ENCODE data around the gene SALL1.

The SALL1 gene

GRCh38 chr16:51139568-51139967 is 11.5 kb downstream of the SALL1 start:
- DNase-seq: no peak

GRCh38 chr16:51138178-51138577 is 12.9 kb downstream of the SALL1 start:
- no peak for DNase-seq

DNA sequence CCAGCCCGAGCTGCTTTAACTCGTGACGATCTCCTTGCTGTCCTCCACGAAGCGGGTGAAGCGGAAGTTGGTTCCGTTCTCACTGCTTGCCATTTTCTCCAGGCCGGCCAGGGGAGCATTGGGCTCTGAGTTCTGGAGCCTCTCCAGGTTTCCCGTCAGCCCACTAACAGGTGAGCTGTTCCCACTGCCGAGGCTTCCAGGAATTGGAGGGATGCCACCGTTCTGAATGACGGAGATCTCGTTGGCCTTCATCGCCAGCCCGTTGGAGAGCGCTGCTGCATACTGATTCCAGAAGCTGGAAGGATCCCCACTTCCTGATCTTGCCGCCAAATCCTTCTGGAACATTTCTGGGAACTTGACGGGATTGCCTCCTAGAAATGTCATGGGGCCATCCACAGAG is 14.0 kb downstream of the SALL1 start:
- no peak for DNase-seq

GRCh38 chr16:51134876-51135275 is 16.2 kb downstream of the SALL1 start:
- no peak for DNase-seq

- no peak for DNase-seq
Observed at GRCh38 chr16:51134269-51134812, 16.7 kb downstream of the SALL1 start.

DNA sequence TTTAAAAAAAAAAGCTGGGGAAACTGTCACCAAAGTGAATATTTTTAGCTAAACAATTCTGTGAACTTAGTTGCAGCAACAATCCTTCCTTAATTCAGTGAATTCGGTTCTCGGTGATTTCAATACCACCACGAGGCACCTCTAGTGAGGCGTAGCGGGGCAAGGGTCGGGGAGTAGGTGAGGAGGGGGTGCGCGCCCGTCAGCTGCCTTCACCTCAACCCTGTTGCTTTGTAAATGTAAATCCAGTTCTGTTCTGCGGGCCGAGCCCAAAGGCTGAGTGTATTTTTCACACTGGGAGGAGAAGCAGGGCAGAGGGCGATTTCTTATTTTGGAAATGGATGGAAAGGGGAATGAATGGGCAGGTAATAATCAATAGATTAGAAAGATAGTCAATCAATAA is 17.4 kb downstream of the SALL1 start:
- no peak for DNase-seq

GRCh38 chr16:51133183-51133582 is 17.9 kb downstream of the SALL1 start:
- DNase-seq: no peak

DNA sequence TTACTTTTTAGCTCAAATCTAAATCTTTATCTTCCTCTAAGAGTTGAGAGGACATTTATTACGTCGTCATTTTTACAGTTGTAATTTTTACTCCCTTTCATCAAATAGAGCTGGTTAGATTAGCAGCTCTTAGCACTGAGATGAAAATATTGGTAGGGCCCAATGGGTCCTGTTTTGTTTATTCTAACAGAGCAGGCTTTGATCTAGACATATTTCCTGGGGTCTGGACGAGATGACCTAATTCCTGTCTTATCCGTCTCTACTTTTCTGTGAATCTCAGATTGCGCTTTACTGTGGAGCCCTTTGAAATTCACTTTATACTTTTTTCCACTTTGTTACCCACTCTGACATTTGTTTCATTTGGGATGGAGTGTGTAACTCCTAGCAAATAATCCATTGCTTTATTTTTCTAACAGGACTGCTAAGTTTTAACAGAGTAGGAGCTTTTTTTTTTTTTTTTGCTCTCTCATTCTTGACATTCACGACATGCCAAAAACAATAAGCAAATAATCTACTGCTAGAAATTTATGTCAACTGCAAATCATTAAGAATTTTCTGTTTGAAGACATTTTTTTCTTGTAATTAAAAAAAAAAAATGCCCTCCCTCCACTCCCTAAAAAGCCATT is 18.5 kb downstream of the SALL1 start:
- no peak for DNase-seq

DNA sequence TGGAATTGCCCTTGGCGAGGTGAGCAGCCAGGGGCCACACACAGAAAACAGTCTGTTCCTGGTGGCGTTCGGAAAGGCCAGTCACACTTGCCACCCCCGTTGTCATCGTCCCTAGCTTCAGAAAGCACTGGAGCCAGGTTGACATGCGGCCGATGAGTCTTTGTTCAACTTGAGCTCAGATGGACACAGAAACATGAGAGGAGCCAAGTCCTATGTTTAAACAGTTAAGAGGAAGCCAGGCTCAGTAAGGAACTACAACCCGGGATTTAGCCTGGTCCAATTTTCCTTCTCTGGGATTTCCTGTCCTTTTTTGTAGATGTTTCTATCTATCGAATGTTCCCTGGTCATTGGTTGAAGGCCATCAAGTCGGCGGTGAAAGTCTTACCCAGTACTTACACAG is 19.5 kb downstream of the SALL1 start:
- no peak for DNase-seq

DNA sequence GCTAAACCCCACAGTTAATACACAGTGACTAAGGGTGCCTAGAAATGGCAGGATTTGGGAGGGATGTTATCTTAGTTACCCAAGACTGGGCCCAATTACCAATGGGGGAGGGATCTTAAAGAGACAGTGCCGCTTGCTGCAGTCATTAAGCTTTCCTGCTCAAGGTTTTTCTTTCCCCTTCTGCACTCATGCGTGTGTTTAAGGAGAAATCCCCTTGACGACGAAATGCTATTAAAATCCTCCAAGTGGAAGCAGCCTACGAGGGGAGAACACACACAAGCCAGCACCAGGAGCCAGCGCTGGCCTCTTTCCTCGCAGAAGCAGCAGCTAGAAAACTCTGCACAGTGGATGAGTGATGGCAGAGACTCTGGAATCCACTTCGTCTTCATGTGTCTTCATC is 22.0 kb downstream of the SALL1 start:
- no peak for DNase-seq

DNA sequence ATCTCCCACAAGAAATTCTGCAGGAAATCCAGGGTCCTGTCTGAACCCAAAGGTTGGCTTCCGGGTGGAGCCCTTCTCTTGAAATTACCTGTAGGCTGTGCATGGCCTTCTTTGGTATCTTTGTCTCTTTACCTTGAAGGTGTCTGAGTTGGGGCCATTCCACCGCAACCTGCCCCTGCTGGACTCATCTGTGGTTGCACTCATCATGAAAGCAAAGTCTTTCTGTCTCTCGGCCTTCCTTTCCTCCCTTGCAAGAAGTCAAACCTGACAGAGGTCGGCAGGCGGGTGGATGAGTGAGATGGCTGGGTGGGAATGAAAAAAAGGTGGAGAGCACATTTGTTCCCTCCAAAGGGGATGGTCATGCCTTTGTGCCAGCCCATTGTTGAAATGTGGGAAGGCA is 25.1 kb downstream of the SALL1 start:
- no peak for DNase-seq

DNA sequence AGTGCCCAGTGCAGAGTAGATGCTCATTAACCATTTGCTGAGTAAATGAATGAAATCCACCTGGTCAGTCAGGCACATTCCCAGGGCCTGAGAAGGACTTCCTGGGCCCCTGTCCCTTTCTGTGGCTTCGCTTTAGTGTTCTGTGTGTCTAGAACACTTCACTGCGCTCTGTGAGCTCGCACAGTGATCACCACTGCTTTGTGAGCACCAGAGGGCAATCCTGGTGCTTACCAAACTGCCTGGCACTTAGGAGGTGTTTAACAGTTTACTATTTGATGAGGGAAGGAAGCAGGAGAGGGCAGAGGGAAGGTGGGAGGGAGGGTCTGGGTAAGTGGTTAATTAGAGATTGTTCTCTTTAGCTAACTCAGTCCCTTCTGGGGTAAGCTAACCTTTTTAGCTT is 26.2 kb downstream of the SALL1 start:
- DNase-seq: no peak

GRCh38 chr16:51121850-51122249 is 29.2 kb downstream of the SALL1 start:
- DNase-seq: no peak

DNA sequence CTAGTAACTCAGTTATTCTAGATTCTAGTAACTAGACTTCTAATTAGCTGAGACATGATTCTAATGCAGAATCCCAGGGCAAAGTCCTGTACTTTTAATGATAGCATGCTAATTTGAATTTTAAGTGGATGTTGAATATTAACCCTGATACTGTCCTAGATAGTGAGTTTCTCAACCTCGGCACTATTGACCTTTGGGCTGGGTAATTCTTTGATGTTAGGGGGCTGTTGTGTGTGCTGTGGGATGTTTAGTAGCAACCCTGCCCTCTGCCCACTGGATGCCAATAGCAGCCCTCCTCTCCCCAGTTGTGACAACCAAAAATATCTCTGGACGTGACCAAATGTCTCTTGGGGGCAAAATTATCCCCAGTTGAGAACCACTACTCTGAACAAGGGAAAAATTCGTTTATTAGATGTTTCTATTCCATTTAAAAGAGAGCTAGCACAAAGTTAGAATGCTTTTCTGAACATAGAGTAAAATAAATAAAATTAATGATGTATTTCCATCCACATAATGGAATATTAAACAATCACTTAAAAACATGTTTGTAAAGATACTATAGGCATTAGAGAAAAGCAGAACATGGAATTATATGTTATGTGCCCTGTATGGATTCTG is 30.2 kb downstream of the SALL1 start:
- DNase-seq: no peak

- DNase-seq: no peak
Observed at GRCh38 chr16:51119973-51120729, 30.9 kb downstream of the SALL1 start.

DNA sequence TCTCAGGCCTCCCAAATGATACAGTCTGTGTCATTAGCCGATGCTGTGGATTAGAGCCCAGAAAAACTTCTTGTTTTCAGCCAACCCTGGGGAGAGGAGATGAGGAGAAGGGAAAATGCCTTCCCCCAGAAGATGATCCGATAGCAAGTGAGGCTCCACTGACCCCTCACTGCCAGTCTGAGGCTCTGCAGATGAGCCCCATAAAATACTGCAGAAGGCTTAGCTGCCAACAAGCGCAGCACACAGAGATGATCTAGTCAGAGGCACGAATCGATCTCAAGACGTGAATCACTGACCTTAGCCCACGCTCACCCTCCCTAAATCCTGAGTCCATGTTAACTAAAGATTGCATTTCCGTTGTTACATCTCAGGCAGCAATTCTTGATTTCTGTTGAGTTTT is 31.5 kb downstream of the SALL1 start:
- no peak for DNase-seq

- no peak for DNase-seq
Observed at GRCh38 chr16:51116353-51116752, 34.7 kb downstream of the SALL1 start.

- DNase-seq: no peak
Observed at GRCh38 chr16:51114382-51114781, 36.7 kb downstream of the SALL1 start.

DNA sequence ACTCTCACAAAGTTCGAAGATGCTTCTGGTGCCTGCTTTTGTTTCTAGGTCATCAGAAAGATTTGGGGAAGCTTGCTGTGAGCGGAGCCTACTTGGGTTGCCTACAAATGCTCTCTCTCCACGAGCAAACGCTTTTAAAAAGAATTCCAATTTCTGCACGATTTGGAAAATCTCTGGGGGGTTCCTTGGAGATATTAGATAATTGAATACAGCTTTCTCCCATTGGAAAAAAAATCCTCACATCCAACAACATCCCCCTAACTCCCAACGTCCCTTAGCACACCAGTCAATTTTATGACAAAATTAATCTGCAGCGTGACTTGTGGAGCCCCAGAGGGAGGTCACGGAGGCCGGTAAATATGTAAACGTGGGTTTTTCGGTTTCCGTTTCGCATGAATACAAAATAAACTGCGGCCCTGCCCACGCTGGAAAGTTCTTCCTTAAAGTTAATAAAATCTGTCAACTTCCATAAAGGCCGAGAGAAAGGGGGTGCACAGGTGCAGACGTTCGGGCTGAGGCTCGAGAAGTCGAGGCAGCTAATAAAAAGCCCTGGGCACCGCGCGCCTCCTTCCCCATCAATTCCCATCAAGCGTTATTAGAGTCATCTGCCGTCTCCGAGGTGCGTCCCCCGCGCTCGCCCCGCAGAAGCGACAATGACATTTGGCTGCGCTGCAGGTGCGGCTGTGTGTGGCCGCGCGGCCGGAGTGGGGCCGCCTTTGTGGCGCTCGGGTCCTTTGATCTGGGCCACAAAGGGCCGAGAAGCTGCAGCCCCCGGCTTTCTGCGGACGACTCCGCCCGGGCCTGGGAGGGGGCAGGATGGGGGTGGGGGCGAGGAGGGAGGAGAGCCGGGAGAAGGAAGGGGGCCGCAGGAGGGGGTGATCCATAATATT is 37.6 kb downstream of the SALL1 start:
- no peak for DNase-seq

- no peak for DNase-seq
Observed at GRCh38 chr16:51112323-51112722, 38.7 kb downstream of the SALL1 start.

GRCh38 chr16:51111759-51112158 is 39.3 kb downstream of the SALL1 start:
- no peak for DNase-seq

DNA sequence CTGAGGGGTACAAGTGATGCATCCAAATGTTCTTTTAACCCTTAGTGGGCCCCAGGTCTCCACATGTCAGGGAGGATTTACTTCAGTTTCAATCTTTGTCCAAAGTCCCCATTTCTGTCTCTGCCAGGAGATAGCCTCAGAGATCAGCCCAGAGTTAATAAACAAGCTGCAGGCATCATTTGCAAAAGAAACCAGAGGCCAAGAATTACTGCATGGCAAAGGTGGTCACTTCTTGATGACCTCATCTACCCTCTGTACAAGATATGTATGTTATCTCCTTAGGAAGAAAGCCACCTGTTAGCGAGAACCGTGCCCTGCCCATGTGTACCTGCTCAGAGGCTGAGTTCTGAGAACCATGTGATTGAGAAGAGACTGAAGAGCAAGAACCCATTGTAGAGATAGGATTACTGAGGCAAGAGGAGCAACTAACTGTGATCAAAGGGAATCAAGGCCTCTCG is 40.3 kb downstream of the SALL1 start:
- no peak for DNase-seq

- no peak for DNase-seq
Observed at GRCh38 chr16:51109173-51109572, 41.9 kb downstream of the SALL1 start.

Measured in stimulated activated CD4-positive, alpha-beta T cell treated with anti-CD3 and anti-CD28 coated beads, Interleukin-2, amount 100 ng/mL, for 48 hours (primary cell).